HG03571 (cell line): Measurements from ENCODE around the gene CDC27.
A peak's percentile ranks its signal among the peaks of the same experiment; 100 is the strongest.
"Not testable (repeated sequence)": the region's sequence is repeated elsewhere in the genome, so short reads cannot be mapped to it uniquely, and the experiment has no call there.

Experiments used
- ATAC-seq: cut with Tn5 transposase; IDR thresholded peaks from one replicate; pipeline ENCODE4 v1.9.1; 2021; ENCODE audit not compliant: unreplicated experiment

CDC27 gene

GRCh38 chr17:47188876-47189731, at the start of gene CDC27:
Gene CDC27 (minus strand): TSS chr17:47189295. CDS start chr17:47189172, 123 bp downstream.
- peak; percentile 83 for ATAC-seq

- no peak for ATAC-seq
Observed at GRCh38 chr17:47238321-47239010, 49.4 kb upstream of the CDC27 start.

- no peak for ATAC-seq
Observed at GRCh38 chr17:47237841-47238240, 48.7 kb upstream of the CDC27 start.

GRCh38 chr17:47235923-47236322, 46.8 kb upstream of the CDC27 start:
- no peak for ATAC-seq

GRCh38 chr17:47235506-47235905, 46.4 kb upstream of the CDC27 start:
- no peak for ATAC-seq

GRCh38 chr17:47232465-47232864, 43.4 kb upstream of the CDC27 start:
- no peak for ATAC-seq

GRCh38 chr17:47231866-47232265, 42.8 kb upstream of the CDC27 start:
- ATAC-seq = no peak

- no peak for ATAC-seq
Observed at GRCh38 chr17:47231334-47231733, 42.2 kb upstream of the CDC27 start.

- no peak for ATAC-seq
Observed at GRCh38 chr17:47230864-47231263, 41.8 kb upstream of the CDC27 start.

- peak; percentile 71 for ATAC-seq
Observed at GRCh38 chr17:47229535-47230443, 40.7 kb upstream of the CDC27 start.

- ATAC-seq = no peak
Observed at GRCh38 chr17:47227862-47228261, 38.8 kb upstream of the CDC27 start.

- no peak for ATAC-seq
Observed at GRCh38 chr17:47225911-47226688, 37.0 kb upstream of the CDC27 start.

- ATAC-seq = no peak
Observed at GRCh38 chr17:47225436-47225858, 36.4 kb upstream of the CDC27 start.

- no peak for ATAC-seq
Observed at GRCh38 chr17:47224966-47225365, 35.9 kb upstream of the CDC27 start.

- not testable (repeated sequence) for ATAC-seq
Observed at GRCh38 chr17:47224077-47224476, 35.0 kb upstream of the CDC27 start.

- no peak for ATAC-seq
Observed at GRCh38 chr17:47223460-47223859, 34.4 kb upstream of the CDC27 start.

GRCh38 chr17:47223007-47223406, 33.9 kb upstream of the CDC27 start:
- no peak for ATAC-seq

GRCh38 chr17:47222047-47222446, 33.0 kb upstream of the CDC27 start:
- ATAC-seq = no peak

- ATAC-seq = no peak
Observed at GRCh38 chr17:47221154-47221553, 32.1 kb upstream of the CDC27 start.

GRCh38 chr17:47220531-47220999, 31.5 kb upstream of the CDC27 start:
- ATAC-seq = no peak
